ENCODE results near the gene YEATS2.

DNA sequence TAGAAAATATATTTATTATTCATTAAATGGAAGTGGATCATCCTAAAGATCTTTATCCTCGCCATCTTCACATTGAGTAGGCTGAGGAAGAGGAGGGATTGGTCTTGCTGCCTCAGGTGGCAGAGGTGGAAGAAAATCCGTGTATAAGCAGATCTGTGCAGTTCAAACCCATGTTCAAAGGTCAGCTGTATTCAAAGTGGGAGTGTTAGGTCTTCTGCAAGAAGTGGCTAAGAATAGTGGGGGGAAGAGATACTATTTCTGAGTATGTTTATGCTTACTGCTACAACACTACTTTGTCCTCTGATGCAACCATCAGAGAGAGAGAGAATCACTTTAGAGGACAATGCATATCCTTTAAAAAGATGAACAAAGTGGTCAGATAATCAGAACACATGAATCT is 39.5 kb downstream of the YEATS2 start:
- TF ChIP-seq, protein P1, sequence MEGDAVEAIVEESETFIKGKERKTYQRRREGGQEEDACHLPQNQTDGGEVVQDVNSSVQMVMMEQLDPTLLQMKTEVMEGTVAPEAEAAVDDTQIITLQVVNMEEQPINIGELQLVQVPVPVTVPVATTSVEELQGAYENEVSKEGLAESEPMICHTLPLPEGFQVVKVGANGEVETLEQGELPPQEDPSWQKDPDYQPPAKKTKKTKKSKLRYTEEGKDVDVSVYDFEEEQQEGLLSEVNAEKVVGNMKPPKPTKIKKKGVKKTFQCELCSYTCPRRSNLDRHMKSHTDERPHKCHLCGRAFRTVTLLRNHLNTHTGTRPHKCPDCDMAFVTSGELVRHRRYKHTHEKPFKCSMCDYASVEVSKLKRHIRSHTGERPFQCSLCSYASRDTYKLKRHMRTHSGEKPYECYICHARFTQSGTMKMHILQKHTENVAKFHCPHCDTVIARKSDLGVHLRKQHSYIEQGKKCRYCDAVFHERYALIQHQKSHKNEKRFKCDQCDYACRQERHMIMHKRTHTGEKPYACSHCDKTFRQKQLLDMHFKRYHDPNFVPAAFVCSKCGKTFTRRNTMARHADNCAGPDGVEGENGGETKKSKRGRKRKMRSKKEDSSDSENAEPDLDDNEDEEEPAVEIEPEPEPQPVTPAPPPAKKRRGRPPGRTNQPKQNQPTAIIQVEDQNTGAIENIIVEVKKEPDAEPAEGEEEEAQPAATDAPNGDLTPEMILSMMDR (IDR thresholded peaks at IDR 0.05) = no peak
- no peak for TF ChIP-seq POLR2A (IDR thresholded peaks at IDR 0.05)
